DMS114 treated with DMSO at 0.1 percent for 48 hours (cell line): ENCODE data around the gene HOXD10.

Source experiments
- DNase-seq: peaks from one replicate; lab custom pipeline; 2025; ENCODE audit not compliant: unreplicated experiment; lab: John Stamatoyannopoulos, UW

Gene HOXD10

DNA sequence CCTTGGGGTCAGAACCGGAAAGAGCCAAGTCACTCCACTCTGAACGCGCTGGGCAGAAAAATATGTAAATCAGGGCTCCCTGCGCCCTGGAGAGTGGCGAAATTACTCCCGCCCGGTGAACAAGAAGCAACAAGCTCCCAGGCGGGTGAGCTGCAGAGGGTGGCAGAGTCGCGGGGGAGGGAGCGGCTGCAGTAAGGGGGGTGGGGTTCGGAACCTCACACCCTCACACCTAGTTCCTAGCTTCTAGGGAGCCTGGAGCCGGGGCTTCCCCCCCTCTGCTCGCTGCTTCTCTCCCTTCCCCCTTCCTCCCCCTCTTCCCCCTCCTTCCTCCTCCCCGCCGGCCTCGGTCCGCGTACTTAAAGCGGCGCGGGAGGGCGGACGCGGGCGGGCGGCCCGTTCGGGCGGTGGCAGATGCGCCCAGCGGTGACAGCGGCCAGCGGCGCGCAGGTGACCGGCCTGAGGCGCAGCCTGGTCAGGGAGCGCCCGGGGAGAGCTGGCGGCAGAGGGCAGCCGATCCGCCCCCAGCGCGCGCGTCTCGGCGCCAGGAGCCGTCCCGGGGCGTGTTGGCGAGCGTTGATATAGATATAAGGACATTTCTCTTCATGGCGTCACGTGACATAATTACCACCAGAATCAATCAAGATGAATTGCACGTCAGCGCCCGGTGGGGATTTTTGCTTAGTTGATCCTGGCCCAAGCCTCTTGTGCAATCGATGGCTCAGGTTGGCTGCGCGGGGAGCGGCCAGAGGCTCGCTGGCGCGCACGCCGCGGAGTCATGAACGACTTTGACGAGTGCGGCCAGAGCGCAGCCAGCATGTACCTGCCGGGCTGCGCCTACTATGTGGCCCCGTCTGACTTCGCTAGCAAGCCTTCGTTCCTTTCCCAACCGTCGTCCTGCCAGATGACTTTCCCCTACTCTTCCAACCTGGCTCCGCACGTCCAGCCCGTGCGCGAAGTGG, 9.7 kb upstream of the HOXD10 start, which contains the start of gene HOXD11:
Gene HOXD11, plus strand, starts transcription at position 700 of the 959 bp plus-strand sequence. Its CDS starts 76 bp downstream, at position 776.
- no peak for DNase-seq

DNA sequence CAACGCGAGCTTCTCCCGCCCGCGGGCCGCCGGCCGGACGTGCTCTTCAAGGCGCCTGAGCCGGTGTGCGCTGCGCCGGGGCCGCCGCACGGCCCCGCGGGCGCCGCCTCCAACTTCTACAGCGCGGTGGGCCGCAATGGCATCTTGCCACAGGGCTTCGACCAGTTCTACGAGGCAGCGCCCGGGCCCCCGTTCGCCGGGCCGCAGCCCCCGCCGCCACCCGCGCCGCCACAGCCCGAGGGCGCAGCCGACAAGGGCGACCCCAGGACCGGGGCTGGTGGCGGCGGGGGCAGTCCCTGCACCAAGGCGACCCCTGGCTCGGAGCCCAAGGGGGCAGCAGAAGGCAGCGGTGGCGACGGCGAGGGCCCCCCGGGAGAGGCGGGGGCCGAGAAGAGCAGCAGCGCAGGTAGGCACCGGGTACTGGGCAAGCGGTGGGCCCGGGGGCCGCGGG, 8.8 kb upstream of the HOXD10 start:
- DNase-seq, result no peak

DNA sequence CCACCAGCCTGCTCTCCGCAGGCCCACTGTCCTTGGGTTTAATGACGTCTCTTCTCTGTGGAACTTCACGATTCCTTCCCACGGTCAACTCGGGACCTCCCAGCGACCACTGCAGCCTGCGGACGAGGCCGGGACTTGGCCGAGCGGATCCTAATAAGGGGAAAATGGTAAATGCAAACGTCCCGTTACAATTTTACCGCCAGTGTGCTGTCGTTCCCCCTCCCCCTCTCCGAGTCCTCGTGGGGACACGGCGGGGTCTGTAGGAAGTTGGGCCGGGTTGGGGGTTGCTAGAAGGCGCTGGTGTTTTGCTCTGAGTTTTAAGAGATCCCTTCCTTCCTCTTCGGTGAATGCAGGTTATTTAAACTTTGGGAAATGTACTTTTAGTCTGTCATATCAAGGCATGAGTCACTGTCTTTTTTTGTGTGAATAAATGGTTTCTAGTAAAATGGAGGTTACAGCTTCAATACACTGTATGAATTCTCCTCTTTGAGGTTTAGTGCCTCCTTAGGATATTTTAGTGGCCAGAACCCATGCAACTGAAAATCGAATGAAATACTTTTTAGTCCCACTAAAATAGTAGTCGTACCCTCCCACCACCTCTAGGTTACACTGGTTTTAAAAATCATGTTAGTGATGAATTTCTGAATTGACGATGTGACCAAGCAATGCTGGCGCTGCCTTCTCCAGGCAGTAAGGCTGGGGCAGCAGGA, 7.2 kb upstream of the HOXD10 start:
- DNase-seq, result no peak

DNA sequence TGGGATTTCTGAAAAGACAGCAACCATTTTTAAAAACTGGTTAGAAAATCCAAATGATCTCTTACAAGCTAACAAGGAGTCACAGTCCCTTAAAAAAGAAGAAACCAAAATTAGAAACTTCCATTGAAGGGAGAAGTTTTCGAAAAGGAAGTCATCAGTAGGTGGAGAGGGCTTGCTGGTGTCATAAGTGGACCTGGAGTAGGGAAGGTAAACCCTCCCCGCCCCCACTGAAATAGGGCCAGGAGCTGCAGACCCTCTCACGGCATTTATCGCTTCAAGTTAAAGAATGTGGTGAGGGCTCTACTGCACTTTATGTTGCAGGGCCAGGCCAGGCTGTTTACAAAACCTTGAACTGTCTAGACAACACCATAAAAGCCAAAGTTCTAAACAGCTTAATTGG, 6.6 kb upstream of the HOXD10 start:
- DNase-seq, result no peak

DNA sequence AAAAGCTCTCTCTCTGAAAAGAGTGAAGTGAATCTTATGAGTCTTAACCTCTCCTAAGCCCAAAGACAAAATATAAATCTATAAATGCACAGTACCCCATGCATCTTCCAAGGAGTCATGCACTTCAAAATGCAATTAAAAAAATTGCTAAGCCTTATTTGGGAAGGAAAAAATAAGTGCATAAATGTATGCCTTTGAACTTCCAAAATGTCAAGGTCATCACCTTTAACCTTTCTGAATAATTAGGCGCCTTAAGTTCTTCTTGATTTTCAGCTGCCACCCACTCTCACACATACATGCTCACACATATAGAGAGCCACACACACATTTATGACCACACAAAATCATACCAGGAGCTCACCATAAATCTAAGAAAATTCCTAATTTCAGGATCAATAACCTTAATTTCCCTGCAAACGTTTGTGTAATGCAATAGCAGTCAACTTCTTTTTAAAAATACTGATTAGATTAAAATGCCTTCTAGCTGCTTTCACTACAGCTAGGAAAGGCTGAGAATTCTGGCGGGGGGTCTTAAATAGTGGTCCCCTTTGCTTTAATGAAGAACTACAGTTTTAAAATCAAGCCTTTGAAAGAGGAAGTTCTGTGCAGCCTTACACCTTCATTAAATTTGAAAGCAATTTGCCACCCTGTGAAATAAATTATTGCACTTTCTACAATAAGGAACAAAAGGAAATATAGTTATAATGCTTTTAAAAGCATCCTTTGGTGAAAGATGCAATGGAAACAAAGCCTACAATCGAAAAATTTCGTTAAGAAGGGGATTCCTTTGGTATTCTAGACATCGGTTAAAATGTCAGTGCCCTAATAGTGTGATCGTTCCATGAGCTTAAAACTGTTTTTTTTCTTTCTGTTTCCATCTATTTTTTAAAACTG, 5.9 kb upstream of the HOXD10 start:
- no peak for DNase-seq

DNA sequence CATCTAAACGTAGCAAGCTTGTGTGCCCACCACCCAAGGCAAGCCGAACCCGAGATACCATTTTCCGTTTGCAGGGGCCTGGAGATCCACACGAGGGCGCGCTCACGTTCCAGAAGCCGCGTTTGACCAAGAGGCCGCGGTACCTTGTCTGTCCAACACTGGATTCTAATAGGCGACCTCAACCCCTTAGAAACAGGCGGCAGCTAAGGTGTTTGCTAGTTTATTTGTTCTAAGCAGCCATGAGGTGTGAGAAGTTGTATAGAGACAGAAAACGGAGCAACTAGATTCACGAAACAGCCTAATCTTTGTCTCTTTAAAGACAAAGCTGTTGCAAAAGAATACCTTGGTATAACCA, 5.3 kb upstream of the HOXD10 start:
- DNase-seq, result no peak

DNA sequence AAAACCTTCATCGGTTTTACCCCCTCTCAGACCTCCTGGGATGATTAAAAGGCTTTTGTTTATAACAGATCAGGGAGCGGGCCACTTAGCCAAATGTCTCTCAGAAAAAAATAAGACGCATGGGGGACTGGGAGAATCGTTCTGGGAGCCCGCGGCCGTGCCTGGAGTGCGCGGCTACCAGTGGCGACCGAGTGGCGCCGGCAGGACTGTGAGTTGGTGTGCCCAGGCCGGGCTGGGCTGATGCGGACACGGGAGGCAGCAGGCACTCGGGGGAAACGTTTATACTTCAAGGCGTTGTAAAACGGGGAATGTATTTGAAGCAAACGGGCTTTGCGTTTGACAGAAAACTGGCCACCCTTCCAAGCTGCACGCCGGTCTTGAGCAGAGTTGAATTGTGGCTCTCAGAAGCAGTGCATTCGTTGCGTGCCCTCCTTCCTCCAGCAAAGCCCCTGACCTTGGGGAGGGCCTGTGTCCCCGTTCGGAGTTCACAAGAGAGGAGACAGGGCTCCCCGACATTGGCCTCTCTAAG, 4.7 kb upstream of the HOXD10 start:
- no peak for DNase-seq

DNA sequence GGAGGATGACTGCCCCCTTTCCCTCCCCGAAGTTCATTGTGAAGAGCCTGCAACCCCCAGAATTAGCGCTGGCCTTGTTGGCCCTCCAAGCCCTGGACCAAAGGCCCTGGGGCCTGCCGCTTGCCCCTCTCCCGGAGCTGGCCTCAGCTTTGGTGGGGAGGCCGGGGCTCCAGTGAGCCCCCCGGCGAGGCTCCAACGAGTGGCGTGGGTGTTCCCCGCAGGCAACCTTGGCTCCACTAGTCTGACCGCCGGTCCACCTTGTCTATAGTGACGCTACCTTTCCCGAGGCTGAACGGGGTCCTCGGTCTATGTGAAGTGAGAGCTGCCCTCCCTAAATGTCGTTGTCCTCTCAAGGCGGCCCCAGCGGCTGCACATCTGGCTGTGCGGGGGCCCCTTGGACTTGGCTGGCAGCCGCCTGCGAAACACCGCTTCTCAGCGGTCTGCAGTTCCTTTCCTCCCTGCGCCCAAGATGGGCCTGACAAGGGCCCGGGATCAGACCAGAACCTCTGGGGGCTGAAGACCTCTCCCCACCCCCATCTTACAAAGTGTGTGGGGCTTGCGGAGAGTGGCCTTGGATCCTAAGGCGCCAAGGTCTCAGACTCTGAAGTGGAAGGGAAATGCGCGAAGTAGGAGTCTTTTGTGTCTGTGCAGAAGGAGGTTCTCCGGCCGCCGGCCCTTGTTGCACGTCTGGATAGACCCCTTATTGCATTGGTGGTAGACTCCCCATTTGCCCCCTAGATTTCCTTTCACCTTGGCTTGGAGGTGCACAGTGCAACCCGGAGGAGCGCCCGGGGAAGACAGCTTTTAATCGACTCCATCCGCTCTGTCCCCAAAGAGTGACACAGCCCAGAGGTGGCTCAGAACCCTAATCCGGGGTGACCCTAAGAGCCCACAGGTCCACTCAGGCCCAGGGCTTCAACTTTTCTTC, 3.9 kb upstream of the HOXD10 start:
- DNase-seq, result no peak

DNA sequence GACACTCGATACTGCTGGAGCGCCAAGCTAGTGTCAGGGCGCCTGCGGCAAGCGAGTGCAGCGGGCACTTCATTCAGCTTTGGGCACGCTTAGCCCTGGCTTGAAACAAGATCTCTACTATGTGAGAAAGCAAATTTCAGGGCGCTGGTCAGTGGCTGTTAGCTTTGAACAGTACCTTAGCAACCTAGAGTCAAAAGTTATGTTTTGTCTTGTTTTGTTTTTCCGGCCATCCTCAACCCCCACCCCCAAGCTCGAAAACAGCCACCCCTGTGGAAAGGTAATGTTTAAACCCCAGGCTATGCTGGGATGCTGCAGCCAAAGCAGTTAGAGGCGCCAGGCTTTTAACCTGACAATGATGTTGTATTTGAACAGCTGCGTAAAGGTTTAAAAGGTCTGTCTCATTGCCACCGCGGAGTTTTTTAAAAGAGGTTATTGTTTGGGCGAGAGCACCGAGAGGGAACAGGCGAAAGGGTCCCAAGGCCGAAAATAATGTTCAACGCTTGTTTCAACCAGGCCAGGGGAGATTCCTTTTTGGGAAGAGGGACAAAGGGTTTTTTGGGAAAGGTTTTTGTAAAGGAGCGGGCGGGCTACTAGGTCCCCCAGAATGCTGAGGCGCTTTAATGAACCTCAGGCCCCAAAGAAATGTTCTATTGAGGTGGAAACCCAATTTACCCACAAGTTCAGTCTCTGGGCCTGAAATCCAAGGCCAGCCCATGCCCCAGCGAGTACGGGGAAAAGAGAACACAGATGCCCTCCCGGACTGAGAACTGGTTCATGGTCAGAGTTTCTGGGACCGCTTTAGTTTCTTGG, 2.3 kb upstream of the HOXD10 start:
- DNase-seq, result no peak

DNA sequence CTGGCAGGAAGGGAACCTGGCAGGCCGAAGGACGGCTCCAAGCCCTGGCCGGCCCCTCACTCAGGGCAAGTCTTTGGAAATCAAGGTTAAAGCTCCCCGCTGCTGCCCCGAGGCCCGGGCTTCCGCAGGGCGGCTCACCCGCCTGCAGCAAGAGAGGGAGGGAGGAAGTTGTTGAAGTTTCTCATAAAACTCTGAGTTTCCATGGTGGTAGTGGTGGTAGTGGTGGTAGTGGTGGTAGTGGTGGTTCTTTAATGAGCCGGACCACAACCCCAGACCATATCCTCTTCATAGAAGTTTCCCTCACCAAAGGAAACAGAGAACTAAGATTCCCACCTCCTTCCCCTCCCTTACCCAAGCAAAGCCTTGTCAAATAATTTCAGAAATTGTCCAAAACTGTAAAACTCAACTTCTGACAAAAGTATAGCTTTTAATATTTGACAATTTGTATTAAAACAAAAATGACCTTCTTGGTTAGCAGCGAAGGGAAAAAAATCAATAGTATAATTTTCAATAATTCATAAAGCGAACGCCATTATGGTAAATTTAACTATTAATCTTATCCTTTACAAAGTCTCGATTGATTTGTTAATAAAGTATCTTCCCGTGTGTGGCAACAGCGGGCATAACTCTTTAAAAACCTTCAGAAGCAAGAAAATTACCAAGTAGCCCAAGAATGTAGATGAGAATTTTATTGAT, 1.5 kb upstream of the HOXD10 start:
- DNase-seq, result no peak

DNA sequence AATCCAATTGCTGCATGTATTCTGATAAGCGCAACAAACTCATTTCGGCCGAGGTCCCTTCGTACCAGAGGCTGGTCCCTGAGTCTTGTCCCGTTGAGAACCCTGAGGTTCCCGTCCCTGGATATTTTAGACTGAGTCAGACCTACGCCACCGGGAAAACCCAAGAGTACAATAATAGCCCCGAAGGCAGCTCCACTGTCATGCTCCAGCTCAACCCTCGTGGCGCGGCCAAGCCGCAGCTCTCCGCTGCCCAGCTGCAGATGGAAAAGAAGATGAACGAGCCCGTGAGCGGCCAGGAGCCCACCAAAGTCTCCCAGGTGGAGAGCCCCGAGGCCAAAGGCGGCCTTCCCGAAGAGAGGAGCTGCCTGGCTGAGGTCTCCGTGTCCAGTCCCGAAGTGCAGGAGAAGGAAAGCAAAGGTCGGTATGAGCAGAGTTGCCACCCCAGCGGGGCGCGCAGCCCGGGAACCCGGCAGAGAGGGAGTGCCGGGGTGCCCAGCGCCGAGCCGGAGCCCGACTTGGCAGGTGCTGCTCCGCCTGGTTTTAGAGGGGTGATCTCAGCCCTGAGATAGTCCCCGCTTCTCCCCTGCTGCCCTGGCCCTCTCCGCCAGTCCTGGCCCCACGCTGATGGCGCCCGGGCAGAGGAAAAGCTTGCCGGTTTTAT, 714 bp downstream of the HOXD10 start:
- DNase-seq, result no peak

DNA sequence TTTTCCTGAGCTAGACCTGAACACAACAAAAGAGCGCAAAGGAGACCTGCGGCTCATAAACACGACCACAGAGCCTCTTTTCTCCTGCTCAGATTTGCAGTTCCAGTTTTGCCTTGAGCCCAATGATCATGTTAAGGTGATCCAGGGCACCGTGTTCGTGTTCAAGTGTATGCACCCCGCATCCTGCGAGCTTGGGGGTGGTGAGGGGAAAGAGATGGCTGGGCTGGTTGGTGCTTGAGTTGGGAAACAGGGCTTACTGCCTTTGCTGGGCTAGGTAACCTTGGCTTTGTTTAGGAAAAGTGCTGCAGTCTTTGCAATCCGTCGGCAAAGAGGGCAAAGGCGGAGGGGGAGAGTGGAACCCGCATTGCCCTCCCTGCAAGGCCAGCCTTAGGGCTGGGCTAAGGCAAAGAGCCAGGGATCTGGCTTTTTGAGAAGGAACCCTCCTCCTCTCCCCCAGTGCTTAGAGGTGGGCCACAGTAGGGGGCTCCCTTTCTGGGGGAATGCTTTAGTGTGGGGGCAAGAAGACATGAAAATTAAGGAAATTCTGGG, 1.3 kb downstream of the HOXD10 start:
- no peak for DNase-seq

DNA sequence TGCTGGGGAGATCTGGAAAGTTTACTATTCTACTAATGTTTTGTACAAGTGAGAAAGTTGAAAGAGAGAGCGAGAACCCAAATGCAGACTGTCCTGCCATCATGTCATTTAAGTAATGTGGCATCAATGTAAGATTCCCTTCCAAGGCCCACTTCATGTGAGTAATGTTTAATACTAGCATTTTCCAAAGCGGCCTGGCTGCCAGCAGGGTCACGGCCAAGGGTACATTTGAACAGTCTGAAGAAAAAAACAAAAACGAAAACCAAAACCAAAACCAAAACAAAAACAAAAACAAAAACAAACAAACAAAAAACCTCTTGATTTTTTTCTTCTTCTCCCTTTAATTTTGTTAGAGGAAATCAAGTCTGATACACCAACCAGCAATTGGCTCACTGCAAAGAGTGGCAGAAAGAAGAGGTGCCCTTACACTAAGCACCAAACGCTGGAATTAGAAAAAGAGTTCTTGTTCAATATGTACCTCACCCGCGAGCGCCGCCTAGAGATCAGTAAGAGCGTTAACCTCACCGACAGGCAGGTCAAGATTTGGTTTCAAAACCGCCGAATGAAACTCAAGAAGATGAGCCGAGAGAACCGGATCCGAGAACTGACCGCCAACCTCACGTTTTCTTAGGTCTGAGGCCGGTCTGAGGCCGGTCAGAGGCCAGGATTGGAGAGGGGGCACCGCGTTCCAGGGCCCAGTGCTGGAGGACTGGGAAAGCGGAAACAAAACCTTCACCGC, 2.2 kb downstream of the HOXD10 start:
- DNase-seq, result no peak

DNA sequence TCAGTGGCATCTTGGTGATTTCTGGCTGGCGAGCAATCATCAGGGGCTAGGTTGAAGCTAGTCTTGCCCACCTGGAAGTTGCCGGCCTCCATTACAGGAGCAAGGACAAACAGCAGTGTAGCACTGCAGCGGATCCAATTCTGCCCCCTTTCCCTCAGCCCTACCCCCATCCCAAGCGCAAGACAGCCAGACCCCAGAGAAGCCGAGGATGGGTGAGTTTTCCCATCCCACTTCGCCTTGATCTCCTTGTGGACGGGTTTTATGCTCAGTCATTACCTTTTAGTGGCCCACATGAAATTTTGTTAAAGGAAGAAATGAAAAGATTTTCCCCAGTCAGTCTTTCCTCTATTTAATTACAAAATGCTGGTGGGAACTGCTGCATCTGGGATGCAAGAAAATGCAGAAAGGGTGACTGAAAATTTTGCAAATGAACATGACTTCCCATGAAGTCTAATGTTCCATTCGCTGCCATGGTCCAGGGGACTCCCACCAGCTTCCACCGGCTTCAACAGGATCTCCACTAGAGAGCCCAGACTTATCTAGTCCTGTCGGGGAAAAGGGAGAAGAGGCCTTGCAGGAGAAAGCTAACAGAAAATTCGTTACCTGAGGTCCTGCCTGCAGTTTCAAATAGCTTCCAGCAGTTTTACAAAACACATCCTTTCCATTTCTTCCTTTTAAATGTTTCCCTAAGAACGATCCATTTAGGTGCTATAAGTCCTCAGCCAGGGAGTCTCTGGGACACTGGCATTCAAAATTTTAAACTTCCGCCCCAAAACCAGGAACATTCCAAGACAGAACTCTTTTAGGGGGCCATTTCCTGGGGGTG, 4.0 kb downstream of the HOXD10 start:
- DNase-seq, result no peak

DNA sequence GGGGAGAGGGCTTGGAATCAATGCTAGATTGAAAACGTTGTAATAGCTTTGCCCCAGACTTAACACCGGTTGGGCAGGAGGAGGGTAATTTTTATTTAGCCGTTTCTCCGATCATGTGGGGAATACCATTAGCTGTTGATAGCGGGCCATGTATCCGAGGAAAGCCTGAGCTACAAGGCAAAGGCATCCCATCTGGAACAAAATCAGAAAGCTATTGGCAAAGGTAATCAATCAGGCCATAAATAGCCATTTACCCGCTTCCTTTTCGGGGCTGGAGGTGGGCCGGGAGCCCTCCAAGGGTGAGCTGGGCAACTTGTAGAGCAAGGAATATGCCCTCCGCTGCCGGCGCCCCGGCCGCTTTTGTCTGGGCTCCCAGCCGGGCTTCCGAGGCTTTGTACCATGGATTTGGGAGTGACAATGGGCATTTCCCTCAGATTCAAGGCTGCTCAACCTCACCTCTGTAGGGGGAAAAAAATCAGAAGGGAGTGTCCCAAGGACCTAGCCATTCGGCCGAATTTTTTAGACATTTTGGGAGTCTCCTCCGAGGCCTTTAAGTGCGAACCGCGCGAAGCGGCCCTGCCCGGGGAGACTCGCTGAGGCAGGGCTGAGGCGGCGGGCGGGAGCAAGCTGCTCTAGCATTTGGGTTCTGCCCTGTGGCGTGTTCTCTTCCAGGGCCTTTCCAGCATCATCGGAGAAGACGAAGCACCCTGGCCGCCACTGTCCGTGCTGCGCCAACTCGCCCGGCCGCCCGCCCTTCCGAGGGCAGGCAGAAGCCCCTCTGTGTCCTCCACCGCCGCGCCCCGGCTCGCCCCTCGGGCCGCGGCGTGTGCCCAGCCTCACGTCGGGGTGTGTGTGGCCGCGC, 4.8 kb downstream of the HOXD10 start:
- no peak for DNase-seq
